GM19438 (cell line): ENCODE measurements around the gene LAMA5.

Source experiments
- ATAC-seq: cut with Tn5 transposase; IDR thresholded peaks from one replicate; pipeline ENCODE4 v1.9.1; 2021; ENCODE audit warnings: low read depth; ENCODE audit not compliant: unreplicated experiment

Gene LAMA5

DNA sequence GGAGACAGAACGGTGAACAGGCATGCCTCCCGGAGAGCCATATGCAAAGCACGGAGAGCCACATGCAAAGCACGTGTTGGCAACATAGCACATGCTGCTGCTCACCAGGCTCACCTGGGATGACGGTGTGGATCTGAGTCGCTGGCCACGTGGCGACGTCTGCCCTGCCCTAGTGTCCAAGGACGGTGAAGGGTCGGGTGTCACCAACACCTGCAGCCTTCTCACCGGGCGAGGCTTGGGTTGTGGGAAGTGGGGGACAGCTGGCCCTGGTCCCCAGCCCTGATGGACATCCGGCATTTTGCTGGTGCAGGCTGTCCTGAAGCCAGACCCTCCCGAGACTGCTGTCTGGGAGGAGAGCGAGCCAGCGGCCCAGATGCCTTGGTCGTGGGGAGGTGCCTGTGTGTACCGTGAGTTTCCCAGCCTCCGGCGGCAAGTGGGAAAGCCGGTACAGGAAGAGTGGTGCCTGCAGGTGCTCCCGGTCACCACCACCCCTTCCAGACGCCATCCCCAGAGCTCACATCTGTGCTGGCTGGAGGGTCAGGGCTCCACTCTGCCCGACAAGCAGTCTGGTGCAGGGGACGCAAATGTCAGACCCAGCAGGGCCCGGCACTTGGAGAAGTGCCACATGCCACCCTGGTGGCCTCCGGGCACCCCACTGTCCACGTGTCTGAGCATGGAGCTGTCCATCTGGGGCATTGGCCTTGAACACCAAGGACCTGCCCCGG is 70.2 kb downstream of the LAMA5 start:
- no peak for ATAC-seq

DNA sequence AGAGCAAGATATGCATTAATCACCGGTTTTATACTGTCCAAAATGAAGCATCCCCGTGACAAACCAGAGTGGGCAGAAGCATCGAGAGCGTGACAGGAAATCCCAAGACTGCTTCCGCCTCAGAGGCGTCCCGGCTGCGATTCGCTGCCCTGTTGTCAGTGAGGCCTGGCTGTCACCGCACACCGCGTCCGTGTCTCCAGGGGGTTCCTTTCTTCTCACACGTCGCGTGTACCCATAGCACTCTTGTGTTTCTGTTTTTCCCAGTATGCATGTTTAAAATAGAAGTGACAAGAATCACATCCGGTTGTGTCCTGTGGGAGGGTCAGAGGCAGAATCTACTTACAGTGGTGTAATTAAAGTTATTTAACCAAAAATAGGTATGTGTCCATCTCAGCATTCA is 72.6 kb downstream of the LAMA5 start:
- no peak for ATAC-seq

GRCh38 chr20:62293946-62294345 is 73.2 kb downstream of the LAMA5 start:
- no peak for ATAC-seq

DNA sequence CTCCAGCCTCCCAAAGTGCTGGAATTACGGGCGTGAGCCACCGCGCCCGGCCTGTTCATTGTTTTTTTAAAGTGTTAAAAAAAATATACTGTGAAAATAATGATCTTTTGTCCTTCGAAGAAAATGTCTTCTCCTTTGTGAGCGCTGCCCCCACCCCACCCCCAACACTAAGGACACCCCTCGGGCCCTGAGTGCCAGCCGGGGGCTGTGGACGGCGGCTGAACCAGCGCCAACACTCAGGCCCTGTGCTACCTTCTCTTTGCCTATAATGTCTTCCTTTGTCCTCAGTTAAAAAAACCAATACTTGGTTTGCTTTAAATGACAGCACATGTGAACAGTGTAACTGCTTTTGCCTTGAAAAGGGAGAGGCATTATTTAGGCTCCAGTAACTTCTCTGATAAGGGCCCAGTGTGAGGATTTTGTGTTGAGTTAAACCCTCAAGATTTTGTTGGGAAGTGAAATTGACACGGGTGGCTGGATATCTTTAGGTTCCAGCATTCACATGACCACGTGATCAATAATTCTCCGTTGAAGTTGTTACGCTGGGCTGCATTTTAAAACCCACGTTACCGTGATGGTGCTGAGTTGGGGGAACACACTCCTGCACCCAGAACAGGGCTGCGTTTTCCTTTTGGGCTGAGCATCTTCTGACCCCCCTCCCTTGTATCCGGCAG is 73.9 kb downstream of the LAMA5 start:
- no peak for ATAC-seq

GRCh38 chr20:62292108-62292507 is 75.0 kb downstream of the LAMA5 start:
- ATAC-seq: no peak

DNA sequence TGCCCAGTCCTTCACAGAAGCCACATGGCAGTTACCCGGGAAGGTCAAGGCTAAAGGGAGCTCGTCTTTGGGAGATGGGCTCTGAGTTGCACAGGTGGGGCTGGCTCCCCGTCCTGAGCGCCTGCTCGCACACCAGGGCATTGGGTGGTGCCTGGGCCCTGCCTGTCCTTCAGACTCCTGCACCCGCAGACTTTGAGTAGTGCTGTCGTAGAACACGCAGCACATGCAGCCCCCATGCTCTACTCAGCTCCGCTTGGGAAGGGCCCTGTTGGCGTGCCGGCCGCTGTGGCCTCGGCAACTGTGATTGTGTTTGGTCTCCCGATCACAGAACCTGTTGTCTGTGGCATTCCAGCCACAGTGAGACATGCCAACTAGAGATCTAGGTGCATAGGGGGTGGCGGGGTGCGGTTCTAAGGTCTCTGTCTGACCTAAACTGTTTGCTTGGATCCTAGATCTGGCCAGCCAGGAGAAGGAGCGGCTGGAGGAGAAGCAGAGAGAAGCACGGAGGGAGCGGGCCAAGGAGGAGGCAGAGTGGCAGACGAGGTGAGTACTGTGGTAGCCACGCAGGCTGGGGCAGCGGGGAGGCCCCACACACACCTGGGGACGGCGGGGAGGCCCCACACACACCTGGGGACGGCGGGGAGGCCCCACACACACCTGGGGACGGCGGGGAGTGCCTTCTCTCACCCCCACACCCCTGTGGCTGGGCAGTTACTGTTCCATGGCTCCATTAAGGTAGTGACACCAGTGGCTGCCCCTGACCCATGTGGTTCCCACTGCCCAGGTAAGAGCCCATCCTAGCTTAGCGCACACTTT is 75.7 kb downstream of the LAMA5 start:
- no peak for ATAC-seq

DNA sequence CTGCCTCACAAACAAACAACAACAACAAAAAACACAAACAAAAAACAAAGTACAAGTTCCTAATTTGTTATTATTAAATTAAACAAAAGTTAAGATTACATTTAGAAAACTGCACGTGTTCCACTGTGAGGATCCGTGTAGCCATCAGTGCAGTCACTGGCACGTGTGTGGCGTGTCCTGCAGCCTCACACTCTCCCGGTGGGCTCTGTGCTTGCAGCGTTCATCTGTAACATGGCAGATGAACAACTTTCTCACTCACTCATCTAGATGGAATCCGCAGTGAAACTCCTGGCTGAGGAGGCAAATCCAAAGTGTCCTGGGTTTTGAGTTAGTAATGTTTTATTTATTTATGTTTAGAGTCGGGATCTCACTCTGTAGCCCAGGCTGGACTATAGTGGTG is 77.2 kb downstream of the LAMA5 start:
- no peak for ATAC-seq

DNA sequence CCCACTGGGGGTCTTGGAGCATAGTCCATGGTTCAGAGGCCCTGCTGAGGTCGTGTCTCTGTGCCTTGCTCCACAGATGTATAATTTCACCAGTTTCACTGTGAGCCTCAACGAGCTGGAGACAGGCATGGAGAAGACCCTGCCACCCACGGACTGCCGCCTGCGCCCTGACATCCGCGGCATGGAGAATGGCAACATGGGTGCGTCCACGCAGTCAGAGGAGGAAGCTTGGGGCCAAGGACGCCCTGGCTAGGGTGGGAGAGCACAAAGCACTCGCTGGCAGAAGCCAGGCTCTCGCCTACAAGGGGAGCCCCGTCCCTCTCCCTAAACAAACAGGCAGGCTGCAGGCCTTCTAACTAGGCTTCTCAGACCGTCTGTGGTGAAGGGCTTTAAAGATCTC is 78.0 kb downstream of the LAMA5 start:
- ATAC-seq: no peak

GRCh38 chr20:62288535-62289105 is 78.5 kb downstream of the LAMA5 start:
- no peak for ATAC-seq

DNA sequence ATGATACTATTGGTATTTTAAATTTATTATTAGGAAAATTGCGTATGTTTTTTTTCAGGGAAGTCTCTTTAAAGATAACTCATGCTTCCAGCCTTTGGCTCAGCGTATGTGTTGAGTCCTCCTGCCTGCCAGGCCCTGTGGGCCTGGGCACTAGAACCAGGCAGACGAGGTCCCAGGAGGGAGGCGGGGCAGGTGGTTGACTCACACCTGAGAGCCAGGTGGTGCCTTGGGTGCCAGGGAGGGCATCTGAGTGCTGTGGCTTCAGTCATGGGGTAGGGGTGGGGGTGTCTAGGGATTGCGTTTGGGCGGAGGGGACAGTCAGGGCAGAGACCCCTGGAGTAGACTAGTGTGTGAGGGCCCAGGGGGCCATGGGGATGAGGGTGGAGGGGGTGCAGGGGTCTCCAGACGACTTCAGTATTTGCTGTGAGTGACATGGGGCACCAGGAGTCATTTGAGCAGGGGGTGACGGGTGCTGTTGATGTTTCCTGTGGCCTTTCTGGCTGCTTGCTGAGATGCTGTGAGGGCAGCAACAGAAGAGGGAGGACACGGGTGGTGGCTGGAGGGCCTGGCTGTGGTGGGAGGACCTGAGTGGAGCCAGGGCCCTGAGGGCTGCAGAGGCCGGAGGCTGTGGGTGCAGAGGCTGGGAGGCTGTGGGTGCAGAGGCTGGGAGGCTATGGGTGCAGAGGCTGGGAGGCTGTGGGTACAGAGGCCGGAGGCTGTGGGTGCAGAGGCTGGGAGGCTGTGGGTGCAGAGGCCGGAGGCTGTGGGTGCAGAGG is 79.2 kb downstream of the LAMA5 start:
- no peak for ATAC-seq

- ATAC-seq: no peak
Measured at GRCh38 chr20:62287129-62287528, 80.0 kb downstream of the LAMA5 start.

GRCh38 chr20:62286493-62287064 is 80.5 kb downstream of the LAMA5 start:
- ATAC-seq: no peak

DNA sequence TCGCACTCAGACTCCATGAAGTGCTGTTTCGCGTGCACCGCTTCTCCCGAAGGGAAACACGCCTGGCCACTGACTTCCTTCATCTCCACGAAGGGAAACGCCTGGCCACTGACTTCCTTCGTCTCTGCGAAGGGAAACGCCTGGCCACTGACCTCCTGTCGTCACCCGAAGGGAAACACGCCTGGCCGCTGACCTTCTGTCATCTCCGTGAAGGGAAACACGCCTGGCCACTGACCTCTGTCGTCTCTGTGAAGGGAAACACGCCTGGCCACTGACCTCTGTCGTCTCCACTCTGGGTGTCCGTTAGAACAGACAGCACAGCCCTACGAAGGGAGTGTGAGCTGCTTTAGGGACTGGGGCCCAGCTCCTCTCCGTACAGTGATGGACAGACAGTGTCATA is 81.4 kb downstream of the LAMA5 start:
- no peak for ATAC-seq

GRCh38 chr20:62285151-62285550 is 82.0 kb downstream of the LAMA5 start:
- ATAC-seq: no peak

DNA sequence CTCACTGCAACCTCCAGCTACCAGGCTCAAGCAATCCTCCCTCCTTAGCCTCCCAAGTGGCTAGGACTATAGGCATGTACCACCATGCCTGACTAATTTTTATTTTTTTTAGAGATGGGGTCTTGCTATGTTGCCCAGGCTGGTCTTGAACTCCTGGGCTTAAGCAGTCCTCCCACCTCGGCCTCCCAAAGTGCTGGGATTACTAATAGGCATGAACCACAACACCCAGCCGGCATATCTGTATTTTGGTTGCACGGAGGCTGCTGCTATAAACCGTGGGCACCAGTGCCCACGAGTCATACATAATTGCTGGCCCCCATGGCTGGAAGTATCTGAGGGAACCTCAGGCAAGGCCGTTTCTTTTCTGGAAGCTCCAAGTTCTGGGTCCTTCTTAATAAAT is 82.7 kb downstream of the LAMA5 start:
- ATAC-seq: no peak

DNA sequence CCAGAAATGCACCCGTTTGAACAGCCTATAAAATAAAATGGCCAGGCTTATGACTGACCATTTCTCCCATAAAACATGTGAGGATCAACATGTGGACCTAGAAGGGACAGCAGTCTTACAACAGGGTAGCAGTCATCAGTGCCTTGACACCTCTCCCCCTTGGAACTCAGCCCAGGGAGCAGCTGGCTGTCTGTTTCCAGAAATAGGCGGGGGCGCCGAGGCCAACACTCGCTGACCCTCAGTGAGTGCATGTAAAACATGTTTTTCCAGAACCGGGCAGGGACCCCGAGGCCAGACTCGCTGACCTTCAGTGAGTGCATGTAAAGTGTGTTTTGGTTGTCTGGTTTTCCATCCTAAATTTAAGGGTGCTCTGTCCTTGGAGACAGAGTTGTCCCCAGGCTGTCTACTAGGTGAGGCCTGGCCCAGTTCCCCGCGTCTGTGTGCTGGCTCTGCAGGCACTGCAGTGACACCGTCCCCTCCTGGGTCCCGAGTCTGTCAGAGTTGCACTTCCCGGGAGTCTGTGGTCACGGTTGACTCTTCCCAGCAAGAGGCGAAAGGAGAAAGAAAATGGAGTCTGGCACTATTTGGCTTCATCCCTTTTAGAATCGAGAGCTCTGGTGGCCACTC is 84.1 kb downstream of the LAMA5 start:
- no peak for ATAC-seq

DNA sequence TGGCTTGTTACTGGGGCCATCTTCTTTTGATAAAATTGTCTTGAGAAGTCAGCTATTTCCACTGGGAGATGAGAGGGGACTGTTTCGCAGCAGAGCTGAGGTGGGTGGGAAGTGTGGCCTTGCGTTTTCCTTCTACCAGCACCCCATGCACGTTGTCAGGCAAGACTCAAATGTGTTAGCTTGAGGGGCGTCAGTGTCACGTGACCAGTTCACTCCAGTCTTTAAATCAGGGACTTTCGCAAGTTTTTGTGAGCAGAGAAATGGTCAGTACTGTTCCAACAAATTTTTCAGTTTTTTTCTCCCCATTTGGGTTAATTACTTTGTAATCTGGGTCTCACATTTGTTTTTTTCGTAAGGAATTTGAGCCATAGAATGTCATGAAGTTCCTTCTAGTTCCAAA is 85.0 kb downstream of the LAMA5 start:
- ATAC-seq: no peak

DNA sequence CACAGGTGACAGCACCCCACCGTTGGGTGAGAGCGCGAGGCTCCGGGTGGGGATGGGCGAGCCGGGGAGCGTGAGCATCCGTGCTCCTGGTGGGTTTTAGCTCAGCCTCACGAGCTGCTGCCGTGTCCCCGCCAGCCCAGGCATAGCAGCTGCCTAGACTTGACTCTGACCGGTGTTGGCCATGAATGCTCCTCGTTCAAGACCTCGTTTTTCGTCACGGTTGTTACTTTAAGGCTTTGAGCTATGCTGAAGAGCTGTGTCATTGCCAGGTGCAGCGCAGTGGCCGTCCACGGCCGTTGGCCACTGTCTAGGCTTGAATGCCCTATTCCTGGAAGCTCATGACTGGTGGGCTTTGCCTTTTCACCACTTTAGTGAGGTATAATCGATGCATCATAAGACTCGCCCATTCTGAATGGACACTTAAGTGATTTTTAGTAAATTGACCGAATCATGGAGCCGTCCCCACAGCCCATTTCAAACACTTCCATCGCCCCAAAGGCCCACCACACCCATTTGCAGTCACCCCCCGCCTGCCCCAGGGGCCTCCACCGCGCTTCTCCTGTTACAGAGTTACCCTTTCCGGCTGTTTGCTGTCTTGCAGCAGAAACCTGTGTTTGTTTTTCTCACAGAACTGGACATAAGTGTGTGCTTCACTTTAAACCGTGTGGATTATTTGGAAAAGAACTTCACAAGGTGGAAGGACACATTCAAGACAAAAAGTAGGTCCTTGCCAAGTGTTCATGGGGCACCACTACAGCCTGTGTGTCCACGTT is 85.8 kb downstream of the LAMA5 start:
- no peak for ATAC-seq

- ATAC-seq: no peak
Measured at GRCh38 chr20:62280303-62280702, 86.8 kb downstream of the LAMA5 start.
